HepG2 (cell line): ENCODE data around the gene CYP4F12. TPM values are rescaled to one million over a fixed set of nuclear protein-coding genes. Genes with fewer than 3 reads are reported as not detected.
A peak's percentile ranks its signal among the peaks of the same experiment; 100 is the strongest.

Experiments used
- BRCA1 ChIP-seq: sonication (generic); formaldehyde crosslinking; IDR thresholded peaks from 2 replicates; pipeline ENCODE4 v1.4.0; 2020; ENCODE audit warnings: missing genetic modification reagents
- EHMT2 ChIP-seq: fragments of 200-600 bp; sonication (generic); IDR thresholded peaks from 2 replicates; pipeline ENCODE4 v1.7.0; 2017; ENCODE audit warnings: antibody characterized with exemption, low read depth, low read length, borderline replicate concordance
- HBP1 ChIP-seq: IDR thresholded peaks from 2 replicates; pipeline ENCODE4 v1.6.1; 2016; ENCODE audit warnings: low read depth, control low read depth
- KLF9 ChIP-seq: IDR thresholded peaks from 2 replicates; pipeline ENCODE4 v1.6.1; 2016; ENCODE audit warnings: low read depth
- MEIS2 ChIP-seq: sonication (generic); formaldehyde crosslinking; IDR thresholded peaks from 2 replicates; pipeline ENCODE4 v1.9.0; 2021; ENCODE audit warnings: mild to moderate bottlenecking, missing genetic modification reagents
- MIER2 ChIP-seq: IDR thresholded peaks from 2 replicates; pipeline ENCODE4 v1.6.1; 2016; ENCODE audit warnings: missing biosample characterization, missing genetic modification reagents
- NFAT5 ChIP-seq: sonication (generic); formaldehyde crosslinking; IDR thresholded peaks from 2 replicates; pipeline ENCODE4 v1.4.0; 2020; ENCODE audit warnings: missing genetic modification reagents
- NFKB2 ChIP-seq: sonication (generic); formaldehyde crosslinking; IDR thresholded peaks from 2 replicates; pipeline ENCODE4 v1.4.0; 2020; ENCODE audit warnings: missing genetic modification reagents, borderline replicate concordance
- PPARG ChIP-seq: conservative IDR thresholded peaks from 2 replicates; pipeline ENCODE4 v1.6.1; 2016; ENCODE audit warnings: missing biosample characterization, missing genetic modification reagents
- THAP8 ChIP-seq: sonication (generic); formaldehyde crosslinking; IDR thresholded peaks from 2 replicates; pipeline ENCODE4 v1.5.1; 2020; ENCODE audit warnings: missing genetic modification reagents, mild to moderate bottlenecking, borderline replicate concordance
- WIZ ChIP-seq: sonication (generic); formaldehyde crosslinking; IDR thresholded peaks from 2 replicates; pipeline ENCODE4 v1.5.1; 2020; ENCODE audit warnings: mild to moderate bottlenecking, missing genetic modification reagents
- ZBTB43 ChIP-seq: sonication (generic); formaldehyde crosslinking; conservative IDR thresholded peaks from 2 replicates; pipeline ENCODE4 v1.4.0; 2020; ENCODE audit warnings: missing genetic modification reagents
- ZFP90 ChIP-seq: sonication (generic); formaldehyde crosslinking; IDR thresholded peaks from 2 replicates; pipeline ENCODE4 v1.8.0; 2022; ENCODE audit warnings: missing genetic modification reagents, mild to moderate bottlenecking, inconsistent platforms, borderline replicate concordance
- ZNF232 ChIP-seq: sonication (generic); formaldehyde crosslinking; IDR thresholded peaks from 2 replicates; pipeline ENCODE4 v1.4.0; 2020; ENCODE audit warnings: missing genetic modification reagents, borderline replicate concordance
- ZNF574 ChIP-seq: sonication (generic); formaldehyde crosslinking; IDR thresholded peaks from 2 replicates; pipeline ENCODE4 v1.4.0; 2020; ENCODE audit warnings: missing genetic modification reagents
- ZNF768 ChIP-seq: sonication (generic); formaldehyde crosslinking; IDR thresholded peaks from 2 replicates; pipeline ENCODE4 v1.4.0; 2020; ENCODE audit warnings: missing genetic modification reagents
- polyA plus RNA-seq, 8 experiments: library from polyadenylated mRNA; depleted of rRNA in 3 of 8; stranded (reverse) in 7 of 8; unstranded in 1 of 8; fragments of >200 nt; fragmentation: Illumina TruSeq in 4 of 8; extraction: Trizol in 4 of 8; gene quantifications; 2 replicates each; pipeline versions ENCODE4 v1.2.1 to v1.2.3, GENCODE V29; 2011 to 2016; ENCODE audit warnings: low read depth in 4 of 8, missing spikeins in 1 of 8, mixed read lengths in 1 of 8; ENCODE audit not compliant: insufficient read depth in 1 of 8
- total RNA-seq, 5 experiments: library from RNA; depleted of rRNA; stranded (reverse); fragments of >200 nt; fragmentation: Illumina TruSeq; extraction: Trizol; gene quantifications; 2 replicates each; pipeline ENCODE4 v1.2.3, GENCODE V29; 2016; ENCODE audit warnings: low read depth in 1 of 5

The CYP4F12 gene
- total and polyA plus RNA-seq, 2 of the 13 experiments (the other 11 are each of a cell fraction or from before 2014, with no cell fraction given), result 29.9 to 30.8 TPM

GRCh38 chr19:15623711-15624318 lies 49.1 kb upstream of the CYP4F12 start (continued):
- 0 out of 2 replicates have a peak, but pooled peaks have one; percentile 30 for TF ChIP-seq ZNF574
- no peak for TF ChIP-seq ZFP90 (CRISPR knock-in tag)
- peak; percentile 59; the same call in 1 of the 2 replicates for TF ChIP-seq NFKB2 (CRISPR knock-in tag)
- TF ChIP-seq KLF9 (CRISPR knock-in tag), result no peak
- 0 out of 2 replicates have a peak, but pooled peaks have one; percentile 54 for TF ChIP-seq HBP1 (CRISPR knock-in tag)
- peak; percentile 61; the same call in 1 of the 2 replicates for TF ChIP-seq ZNF232 (CRISPR knock-in tag)
- TF ChIP-seq WIZ (CRISPR knock-in tag), result peak; percentile 96
- TF ChIP-seq MIER2 (CRISPR knock-in tag), result peak; percentile 98
- 0 out of 2 replicates have a peak, but pooled peaks have one; percentile 52 for TF ChIP-seq ZBTB43 (CRISPR knock-in tag)
- TF ChIP-seq THAP8 (CRISPR knock-in tag), result no peak
- 0 out of 2 replicates have a peak, but pooled peaks have one; percentile 62 for TF ChIP-seq BRCA1 (CRISPR knock-in tag)
- peak; percentile 52; the same call in 1 of the 2 replicates for TF ChIP-seq NFAT5 (CRISPR knock-in tag)
- TF ChIP-seq MEIS2, result peak; percentile 64; the same call in 1 of the 2 replicates
- TF ChIP-seq PPARG (CRISPR knock-in tag), result no peak
- peak; percentile 77 for TF ChIP-seq EHMT2
- TF ChIP-seq ZNF768 (CRISPR knock-in tag), result peak; percentile 37; the same call in 1 of the 2 replicates
